Urinary bladder (tissue), 4 donors: ENCODE measurements around the gene MED12L. TPM values are rescaled to one million over a fixed set of nuclear protein-coding genes. Genes with fewer than 3 reads are reported as not detected.

Experiments used
- DNase-seq: peaks from one replicate; pipeline ENCODE4 v3.0.0-alpha.2; 2015; ENCODE audit errors: extremely low spot score
- H3K27ac ChIP-seq: one replicate; pipeline ENCODE4 v1.5.1; 2013; ENCODE audit warnings: low read depth, mild to moderate bottlenecking, moderate library complexity
- H3K36me3 ChIP-seq: one replicate; pipeline ENCODE4 v1.6.1; 2013; ENCODE audit warnings: mild to moderate bottlenecking, moderate library complexity; ENCODE audit not compliant: insufficient read depth
- H3K4me1 ChIP-seq: one replicate; pipeline ENCODE4 v1.6.1; 2013; ENCODE audit warnings: mild to moderate bottlenecking, moderate library complexity; ENCODE audit not compliant: insufficient read depth
- H3K4me3 ChIP-seq: one replicate; pipeline ENCODE4 v1.5.1; 2013; ENCODE audit warnings: low read depth, low read length
- WGBS: extraction: QIAGEN DNeasy Blood & Tissue Kit; methylation state at CpG from one replicate; pipeline ENCODE4 v1.1.7; 2013; 5-methylcytosine and 5-hydroxymethylcytosine counted together
- polyA plus RNA-seq: library from polyadenylated mRNA; stranded (reverse); fragments of 200-250 nt; gene quantifications from one replicate; pipeline ENCODE4 v1.2.3, GENCODE V29; 2013
- total RNA-seq: library from RNA; depleted of rRNA; stranded (reverse); fragments of >200 nt; gene quantifications from one replicate; pipeline ENCODE4 v1.2.3, GENCODE V29; 2014
- donor health status: healthy with polysubstance abuse.
- donor health status: healthy.

Gene MED12L
- total and polyA plus RNA-seq, 2 donors = 0.11 to 3.1 TPM

DNA sequence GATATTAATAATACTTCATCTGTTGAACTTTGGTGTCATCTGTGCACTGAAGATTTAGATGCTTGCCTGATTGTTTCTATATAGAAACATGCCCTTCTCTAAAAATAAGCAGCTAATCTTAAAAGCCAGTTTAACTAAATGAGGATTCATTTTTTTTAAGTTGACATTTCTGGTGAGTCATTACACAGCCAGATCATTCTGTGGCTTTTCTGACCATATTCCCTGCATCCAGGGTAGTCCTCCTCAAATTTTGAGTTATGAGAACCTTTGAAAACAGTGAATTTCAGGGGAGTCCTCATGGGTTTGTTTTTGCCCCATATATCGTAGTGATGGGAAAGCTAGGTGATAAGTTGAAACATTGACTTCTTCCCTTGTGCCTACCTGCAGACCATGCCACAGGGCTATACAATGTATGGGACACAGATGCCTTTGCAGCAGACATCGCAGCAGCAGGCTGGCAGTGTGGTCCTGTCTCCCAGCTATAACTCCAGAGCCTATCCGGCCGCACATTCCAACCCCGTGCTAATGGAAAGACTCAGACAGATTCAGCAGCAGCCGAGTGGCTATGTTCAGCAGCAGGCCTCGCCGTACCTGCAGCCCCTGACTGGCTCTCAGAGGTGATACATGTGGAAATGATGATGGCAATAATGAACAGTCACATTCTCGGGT, 325.6 kb downstream of the MED12L start:
- WGBS = 69% methylated on average over 9 of the region's 9 CpGs
- Histone ChIP-seq H3K27ac (no peak overlapping the region), H3K4me1 (no peaks in the 10 kb centered on the region), H3K36me3 (no peaks in the 10 kb centered on the region), H3K4me3 (no peak overlapping the region)
- DNase-seq = no peak

DNA sequence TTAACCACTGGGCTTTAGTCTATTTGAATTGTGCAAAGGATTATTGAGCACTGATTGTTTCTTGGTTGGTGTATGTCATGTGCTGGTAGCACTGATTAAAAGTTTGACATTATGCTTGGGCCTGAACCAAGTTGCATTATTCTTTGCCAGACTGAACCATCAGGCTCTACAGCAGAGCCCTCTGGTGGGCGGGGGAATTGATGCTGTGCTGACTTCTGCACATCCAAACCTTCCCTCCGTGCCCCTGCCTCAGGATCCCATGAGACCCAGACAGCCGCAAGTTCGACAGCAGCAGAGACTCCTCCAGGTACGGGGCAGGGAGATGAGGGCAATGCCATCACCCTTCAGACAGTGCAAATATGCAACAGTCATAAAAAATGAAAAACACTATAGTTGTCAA, 327.5 kb downstream of the MED12L start:
- DNase-seq = no peak
- Histone ChIP-seq H3K27ac (no peak overlapping the region), H3K36me3 (no peaks in the 10 kb centered on the region), H3K4me3 (no peak overlapping the region), H3K4me1 (no peaks in the 10 kb centered on the region)
- 89% methylated on average over 5 of the region's 5 CpGs for WGBS

DNA sequence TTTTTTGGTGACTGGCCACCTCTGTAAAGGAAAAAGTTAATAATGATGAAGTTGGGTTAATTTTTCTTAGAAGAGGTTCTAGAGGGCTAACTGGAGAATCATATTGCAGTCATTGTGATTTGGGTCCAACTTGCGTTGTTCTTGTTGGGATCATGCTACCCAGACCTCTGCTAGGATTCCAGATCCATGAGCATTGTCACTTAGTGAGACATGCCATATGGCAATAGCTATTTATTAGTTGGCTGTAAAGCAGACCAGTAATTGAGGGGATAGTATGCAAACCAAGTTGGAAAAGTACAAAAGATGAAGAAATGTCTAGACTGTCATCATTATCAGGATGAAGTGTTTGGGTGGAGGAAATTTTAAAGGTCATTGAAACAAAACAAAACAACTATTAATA, 329.8 kb downstream of the MED12L start:
- Histone ChIP-seq H3K36me3 (no peaks in the 10 kb centered on the region), H3K4me1 (no peaks in the 10 kb centered on the region), H3K27ac (no peak overlapping the region), H3K4me3 (no peak overlapping the region)
- WGBS = 33% methylated on average over 1 of the region's 1 CpG
- DNase-seq = no peak

DNA sequence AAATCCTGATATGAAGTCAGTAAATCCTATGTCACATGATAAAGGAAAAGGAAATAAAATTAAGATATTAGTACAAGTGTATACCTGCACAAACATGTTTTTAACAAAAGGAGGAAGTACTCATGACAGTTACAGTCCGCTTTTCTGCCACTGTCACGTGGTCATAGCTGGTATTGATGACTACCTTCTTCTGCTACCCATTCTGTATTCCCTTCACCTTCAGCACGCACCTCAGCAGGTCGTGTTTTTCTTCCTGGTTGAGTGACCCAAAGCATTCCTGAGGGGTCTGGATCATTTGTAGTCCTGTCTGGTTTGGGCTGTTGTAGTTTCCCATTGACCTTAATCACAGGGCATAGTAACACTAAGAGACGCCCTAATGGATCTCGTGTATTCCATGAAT, 334.3 kb downstream of the MED12L start:
- 83% methylated on average over 6 of the region's 6 CpGs for WGBS
- H3K4me1 ChIP-seq = no peaks in the 10 kb centered on the region
- H3K27ac ChIP-seq = no peak overlapping the region
- H3K36me3 ChIP-seq = no peaks in the 10 kb centered on the region
- no peak for DNase-seq
- no peak overlapping the region for H3K4me3 ChIP-seq

DNA sequence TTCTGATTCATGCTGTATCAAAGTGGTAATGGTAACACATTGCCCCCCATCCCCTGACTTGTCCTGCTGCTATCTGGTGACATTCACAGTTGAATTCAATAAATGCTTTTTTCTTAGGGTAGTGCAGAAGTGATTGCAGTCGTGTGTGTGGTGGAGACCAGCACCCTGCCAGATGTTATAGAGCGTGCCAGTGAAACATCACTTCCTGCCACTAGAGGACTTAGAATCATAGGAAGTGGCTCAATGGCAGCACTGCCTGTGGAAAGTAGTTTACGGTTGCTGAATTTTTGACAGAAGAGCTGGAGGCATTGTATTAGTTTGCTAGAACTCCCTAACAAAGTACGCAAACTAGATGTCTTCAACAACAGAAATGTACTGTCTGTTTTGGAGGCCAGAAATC, 336.5 kb downstream of the MED12L start:
- Histone ChIP-seq H3K4me1 (no peaks in the 10 kb centered on the region), H3K27ac (no peak overlapping the region)
- 82% methylated on average over 4 of the region's 4 CpGs for WGBS

DNA sequence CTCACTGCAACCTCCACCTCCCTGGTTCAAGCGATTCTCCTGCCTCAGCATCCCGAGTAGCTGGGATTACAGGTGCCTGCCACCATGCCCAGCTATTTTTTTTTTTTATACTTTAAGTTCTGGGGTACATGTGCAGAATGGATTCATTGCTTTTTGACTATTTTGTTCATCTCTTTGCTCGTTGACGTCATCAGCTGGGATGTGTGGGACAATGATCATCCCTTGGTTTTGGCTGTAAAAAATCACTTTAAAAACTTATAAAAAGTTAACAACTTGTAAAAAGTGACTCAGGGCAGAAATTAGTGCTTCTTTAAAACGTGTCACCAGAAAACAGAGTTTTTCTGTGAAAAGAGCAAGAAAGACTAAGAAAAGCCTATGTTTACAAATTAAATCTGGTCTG, 337.6 kb downstream of the MED12L start:
- DNase-seq = no peak
- Histone ChIP-seq H3K27ac (no peak overlapping the region), H3K4me3 (no peak overlapping the region), H3K4me1 (no peaks in the 10 kb centered on the region), H3K36me3 (no peaks in the 10 kb centered on the region)
- WGBS = 74% methylated on average over 5 of the region's 5 CpGs

More for the DNA sequence above, 336.5 kb downstream of the MED12L start:
- Histone ChIP-seq H3K36me3 (no peaks in the 10 kb centered on the region), H3K4me3 (no peak overlapping the region)
- no peak for DNase-seq

DNA sequence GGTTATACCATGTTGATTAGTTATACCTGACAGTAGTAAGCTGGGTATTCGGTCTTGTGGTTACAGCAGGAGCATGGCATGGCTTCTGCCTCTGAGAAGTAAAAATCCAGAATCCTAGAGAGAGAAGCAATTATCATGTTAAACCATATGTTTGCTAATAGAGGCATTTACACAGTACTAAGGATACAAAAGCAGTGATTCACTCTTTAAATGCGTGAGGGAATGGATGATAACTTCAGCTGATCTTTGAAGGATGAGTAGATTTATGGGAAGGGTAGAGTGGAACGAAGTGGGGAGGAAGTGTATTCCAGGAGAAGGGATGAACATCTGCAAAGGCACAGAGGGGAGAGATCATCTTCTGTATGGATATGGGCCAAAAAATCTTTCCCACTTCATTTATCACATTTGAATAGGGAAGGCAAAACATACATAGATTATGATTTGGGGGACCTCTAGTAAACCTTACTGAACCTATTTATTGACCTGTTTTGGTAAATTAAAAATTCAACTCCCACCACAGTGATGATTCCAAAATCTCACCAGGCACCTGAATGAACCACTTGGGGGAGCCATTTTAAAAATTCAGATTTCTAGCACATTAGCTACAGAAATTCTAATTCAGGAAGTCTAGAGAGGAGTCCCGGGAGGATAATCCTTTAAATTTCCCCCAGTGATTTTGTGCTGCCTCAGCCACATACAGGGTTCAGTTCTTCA, 340.3 kb downstream of the MED12L start:
- WGBS = 77% methylated on average over 4 of the region's 4 CpGs
- no peak overlapping the region for H3K4me3 ChIP-seq

DNA sequence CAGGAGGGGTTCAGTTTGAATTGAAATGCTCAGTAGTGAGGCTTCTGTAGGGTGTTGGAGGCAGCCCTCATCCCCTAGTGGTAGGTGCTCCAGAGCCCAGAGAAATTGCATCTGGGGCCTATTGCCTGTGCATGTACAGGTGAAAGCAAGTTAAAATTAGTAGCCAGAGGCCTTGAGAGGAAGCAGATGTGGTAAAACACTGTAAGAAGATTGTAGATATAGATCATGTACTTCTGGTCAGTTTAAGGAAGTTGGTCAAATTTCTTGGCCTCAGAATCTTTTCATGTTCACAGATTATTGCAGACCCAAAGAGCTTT, 340.8 kb downstream of the MED12L start:
- Histone ChIP-seq H3K4me3 (no peak overlapping the region), H3K36me3 (no peaks in the 10 kb centered on the region), H3K27ac (no peak overlapping the region), H3K4me1 (no peaks in the 10 kb centered on the region)
- DNase-seq = no peak

More for the DNA sequence above, 340.3 kb downstream of the MED12L start:
- no peaks in the 10 kb centered on the region for H3K36me3 ChIP-seq
- no peak overlapping the region for H3K27ac ChIP-seq
- H3K4me1 ChIP-seq = no peaks in the 10 kb centered on the region
- no peak for DNase-seq

DNA sequence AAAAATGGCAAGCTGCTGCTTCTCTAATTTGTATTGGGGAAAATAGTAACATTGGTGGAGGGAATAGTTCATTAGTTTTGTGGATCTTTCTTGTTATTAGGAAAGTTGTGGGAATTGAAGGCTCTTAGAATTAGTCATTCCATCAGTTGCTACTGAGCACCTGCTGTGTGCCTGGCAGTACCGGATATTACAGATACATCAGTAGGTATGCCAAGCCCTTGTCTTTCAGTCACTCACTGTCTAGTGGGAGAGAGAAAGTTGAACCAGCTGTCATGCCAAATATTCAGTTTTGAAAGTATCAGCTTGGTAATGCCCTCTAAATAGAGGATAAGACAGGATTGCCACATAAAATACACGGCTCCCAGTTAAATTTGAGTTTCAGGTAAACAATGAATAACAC, 342.9 kb downstream of the MED12L start:
- 89% methylated on average over 2 of the region's 2 CpGs for WGBS
- no peaks in the 10 kb centered on the region for H3K36me3 ChIP-seq
- H3K4me3 ChIP-seq = no peak overlapping the region
- no peak overlapping the region for H3K27ac ChIP-seq
- H3K4me1 ChIP-seq = no peaks in the 10 kb centered on the region
- no peak for DNase-seq

DNA sequence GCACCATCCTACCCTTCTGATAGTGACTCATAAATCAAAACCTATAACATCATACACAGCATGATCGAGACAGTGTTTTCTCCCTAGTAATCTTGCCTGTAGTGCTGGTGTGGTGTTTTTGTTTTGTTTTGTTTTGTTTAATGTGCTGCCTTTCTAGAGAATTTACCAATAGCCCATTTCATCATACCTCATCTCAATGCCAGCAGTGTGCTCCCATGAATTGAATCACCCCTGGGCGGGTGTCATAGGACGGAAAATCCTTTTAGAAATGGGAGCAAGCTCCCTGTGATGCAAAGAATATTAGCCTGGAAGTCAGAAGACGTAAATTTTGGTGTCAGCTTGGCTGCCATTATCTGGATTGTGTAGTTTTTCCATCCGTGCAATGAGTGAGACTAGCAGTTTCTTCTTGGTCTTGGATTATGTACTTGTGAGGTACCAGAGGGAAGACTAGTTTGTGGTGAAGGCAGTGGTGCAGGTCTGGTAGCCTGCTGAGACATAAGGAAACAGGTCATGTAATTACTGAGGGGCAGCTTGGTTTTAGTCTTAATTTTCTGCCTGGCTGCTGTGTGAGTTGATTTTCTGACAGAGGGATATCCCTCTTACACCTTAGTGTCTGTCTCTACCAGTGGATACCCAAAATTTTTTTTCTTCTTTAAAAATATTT, 345.5 kb downstream of the MED12L start:
- 88% methylated on average over 5 of the region's 5 CpGs for WGBS
- DNase-seq = no peak

DNA sequence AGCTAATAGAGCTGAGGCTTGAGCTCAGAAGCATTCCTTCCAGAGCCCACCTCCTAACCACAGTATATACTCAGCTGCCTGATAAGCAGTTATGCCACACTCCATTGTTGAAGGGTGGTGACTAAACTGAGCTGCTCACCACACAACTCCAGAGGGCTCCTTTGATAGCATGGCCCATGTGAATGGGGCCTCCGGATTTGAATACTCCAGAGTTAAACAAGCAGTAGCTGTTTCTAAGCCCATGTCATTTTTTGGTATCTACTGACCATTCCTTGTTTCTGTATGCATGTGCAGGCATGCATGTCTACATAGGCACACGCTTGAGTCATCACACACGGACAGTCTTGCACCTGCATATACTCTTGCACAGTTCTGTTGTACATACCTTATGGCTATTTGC, 346.5 kb downstream of the MED12L start:
- Histone ChIP-seq H3K36me3 (no peaks in the 10 kb centered on the region), H3K27ac (no peak overlapping the region), H3K4me1 (no peaks in the 10 kb centered on the region), H3K4me3 (no peak overlapping the region)
- 88% methylated on average over 3 of the region's 3 CpGs for WGBS
- no peak for DNase-seq

More for the DNA sequence above, 345.5 kb downstream of the MED12L start:
- no peak overlapping the region for H3K4me3 ChIP-seq
- no peak overlapping the region for H3K27ac ChIP-seq
- no peaks in the 10 kb centered on the region for H3K36me3 ChIP-seq
- no peaks in the 10 kb centered on the region for H3K4me1 ChIP-seq

DNA sequence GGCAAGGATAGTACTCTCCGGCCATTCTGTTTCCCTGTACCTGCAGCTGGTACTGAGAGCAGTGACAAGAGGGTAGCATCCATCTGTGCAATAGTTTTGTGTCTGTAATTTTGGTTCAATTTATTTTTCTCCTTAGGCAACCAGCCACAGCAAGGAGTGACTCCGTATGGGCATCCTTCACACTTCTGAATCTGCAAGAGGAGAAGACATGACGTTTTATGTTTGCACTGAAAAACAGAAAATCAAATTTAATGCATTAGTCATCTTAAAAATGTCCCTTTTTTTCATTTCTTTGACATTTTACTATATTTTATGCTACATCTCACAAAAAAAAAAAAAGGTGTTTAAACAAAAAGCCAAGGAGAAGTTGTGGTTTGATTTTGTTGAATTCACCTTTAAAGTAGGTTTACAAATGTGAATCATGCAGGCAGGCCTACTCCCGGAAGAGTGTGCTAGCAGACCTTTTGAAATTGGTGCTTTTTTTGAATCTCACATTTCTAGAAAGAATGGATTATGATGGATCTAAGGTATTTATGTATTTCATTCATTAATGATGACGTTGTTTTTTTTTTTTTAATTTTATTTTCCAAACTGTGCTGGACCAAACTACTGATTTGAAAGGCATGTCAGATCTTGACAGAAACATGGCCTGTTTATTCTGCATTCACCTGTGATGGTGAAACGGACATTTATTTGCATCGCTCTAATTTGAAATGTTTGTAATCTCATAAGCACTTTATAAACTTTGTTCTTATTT, 347.3 kb downstream of the MED12L start:
- WGBS = 88% methylated on average over 7 of the region's 7 CpGs

DNA sequence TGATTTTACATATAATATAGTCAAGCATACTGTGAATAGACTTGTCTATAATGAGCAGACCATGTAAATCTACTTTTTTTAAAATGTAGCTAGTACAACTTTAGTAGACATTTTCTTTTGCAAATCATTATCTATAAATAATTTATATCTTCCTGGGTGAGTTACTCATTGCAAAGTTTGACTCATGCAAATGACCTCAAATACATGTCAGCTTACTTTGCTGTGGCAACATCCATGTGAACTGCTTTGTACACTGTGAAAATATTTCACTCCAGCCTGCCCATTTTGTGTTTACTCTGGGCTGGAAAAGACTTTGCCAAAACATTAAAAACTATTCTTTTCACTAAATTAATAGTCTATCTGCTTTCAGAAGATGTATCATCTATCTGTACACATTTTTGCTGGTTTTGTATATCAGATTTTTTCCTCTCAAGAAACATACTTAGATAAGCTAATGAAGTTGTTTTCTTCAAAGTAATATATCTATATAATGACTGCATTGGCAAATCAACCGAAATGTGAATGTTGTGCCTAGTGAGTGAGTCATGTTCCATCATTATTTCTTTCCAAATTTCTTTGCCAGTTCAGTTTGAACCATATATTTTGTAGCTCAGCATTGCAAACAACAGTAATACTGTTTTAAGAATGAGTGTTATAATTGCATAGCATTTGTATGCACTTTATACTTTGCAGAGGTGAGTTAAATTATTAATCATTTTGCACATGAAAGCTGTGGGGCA, 348.9 kb downstream of the MED12L start:
- H3K36me3 ChIP-seq = no peaks in the 10 kb centered on the region
- no peak overlapping the region for H3K4me3 ChIP-seq
- no peaks in the 10 kb centered on the region for H3K4me1 ChIP-seq
- 47% methylated on average over 1 of the region's 1 CpG for WGBS
- no peak for DNase-seq
- no peak overlapping the region for H3K27ac ChIP-seq

More for the DNA sequence above, 347.3 kb downstream of the MED12L start:
- H3K36me3 ChIP-seq = no peaks in the 10 kb centered on the region
- no peak overlapping the region for H3K4me3 ChIP-seq
- H3K27ac ChIP-seq = no peak overlapping the region
- no peaks in the 10 kb centered on the region for H3K4me1 ChIP-seq
- no peak for DNase-seq
